HG02884 (cell line): ENCODE data around the gene LIFR.

Source experiments
- ATAC-seq: cut with Tn5 transposase; IDR thresholded peaks from one replicate; pipeline ENCODE4 v1.9.1; 2021; ENCODE audit warnings: mild to moderate bottlenecking, moderate library complexity; ENCODE audit not compliant: unreplicated experiment

The LIFR gene

DNA sequence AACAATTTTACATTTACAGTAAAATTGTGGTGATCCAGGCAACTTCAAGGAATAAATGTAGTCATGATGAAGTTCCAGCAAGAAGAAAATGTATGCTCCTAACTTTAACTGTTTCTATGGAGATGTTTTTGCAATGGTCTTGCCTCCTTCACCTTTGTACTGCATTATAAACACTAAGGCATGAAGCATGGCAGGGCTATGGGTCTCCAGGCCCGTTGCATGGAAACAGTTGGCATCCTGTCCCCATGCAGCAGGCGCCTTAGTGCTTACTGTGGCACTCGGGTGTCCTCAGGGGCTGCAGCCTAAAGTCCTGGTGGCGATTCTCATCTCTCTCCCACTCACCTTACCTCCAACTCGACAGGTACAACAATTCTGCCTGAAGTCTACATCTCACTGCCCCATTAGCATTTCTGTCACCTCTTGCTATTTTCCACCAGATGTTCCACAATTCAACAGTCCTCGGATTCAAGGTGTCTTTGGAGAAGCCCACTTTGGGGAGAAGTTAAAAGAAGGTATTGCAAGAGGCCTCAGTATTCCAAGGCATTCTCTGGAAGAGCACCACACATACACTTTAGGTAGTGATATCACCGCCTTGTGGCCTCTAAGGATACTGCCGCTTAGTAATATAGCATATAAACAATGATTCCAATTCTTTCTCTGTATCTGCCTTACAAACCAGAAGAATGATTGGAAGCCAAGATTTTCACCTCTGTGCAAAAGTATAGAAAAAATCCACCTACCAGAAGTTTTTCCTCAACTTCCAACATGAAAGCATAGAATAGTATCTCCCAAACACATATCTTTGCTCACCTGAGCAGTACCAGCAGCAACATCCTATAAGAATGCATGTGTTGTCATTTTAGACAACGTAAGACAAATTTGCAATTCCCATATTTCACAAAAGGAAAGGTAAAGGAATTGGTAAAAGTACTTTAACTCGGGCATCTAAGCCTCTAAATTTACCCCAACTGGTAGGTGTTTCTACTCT lies 5.1 kb downstream of the LIFR start:
- ATAC-seq, result peak; percentile 72

DNA sequence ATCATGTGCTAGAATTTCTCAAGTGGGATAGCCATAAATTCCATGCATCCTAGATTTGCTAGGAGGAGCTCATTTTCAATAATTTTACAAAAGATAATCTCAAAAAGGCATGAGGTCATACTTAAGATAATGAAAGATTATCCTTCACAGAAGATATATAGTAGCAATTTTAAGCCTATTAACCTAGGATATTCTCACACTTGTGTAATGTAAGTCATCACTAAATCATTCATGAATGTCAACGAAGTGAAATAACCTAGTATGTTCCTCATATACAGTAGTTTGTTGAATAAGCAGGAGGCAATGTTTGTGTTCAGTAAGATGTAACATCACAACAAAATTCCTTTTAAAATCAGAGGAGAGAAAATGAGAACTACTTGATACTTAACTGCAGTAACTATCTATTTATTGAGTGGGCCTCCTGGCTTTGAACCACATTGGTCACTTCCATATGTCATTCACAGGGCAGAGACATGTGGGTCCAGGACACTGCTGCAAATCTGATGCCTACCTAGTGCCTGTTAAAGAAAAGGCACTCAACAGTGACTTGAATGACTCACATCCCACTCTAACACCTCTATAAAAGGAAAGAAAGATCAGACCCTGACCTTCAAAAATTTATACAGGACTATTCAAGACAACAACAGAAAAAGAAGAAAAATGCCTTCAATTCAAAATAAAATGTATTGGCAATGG lies 8.2 kb downstream of the LIFR start:
- no peak for ATAC-seq

DNA sequence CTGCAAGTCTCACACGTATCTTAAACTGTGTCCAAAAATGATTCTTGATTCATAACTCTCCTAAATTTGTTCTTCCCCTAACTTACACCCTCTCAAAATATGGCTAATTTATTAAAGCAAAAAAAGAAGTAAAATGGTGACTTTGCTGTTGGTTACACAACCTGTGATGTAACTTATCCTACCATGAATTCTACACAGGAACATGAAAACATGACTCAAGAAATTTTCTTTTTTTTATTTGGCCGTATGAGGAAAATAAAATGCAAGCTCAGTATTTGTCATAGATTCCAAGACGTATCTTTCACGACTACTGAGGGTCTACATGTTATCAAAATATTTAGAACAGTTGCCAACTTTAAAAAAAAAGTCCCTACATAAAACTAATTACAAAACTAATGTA lies 9.2 kb downstream of the LIFR start:
- no peak for ATAC-seq

DNA sequence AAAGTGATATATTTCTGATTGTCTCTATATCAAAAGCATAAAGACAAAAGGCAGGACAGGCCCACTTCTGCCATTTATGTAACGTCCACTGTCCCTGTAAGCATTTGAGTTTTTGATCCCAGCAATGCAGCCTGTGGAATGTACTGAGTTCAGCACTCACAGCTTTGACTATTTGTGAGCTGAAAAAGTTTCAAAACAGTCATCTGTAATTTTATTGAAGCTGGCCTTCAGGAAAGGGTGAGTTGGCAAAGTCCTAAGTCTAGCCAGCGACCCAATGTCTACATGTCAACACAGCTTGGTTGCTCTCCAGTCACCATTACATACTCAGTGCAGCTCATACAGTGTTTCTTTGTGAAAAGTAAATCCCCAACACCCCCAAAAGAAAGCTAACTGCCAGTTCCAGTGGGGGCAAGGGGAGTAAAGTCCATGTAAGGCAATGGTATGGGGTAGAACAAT lies 9.7 kb downstream of the LIFR start:
- ATAC-seq, result no peak

DNA sequence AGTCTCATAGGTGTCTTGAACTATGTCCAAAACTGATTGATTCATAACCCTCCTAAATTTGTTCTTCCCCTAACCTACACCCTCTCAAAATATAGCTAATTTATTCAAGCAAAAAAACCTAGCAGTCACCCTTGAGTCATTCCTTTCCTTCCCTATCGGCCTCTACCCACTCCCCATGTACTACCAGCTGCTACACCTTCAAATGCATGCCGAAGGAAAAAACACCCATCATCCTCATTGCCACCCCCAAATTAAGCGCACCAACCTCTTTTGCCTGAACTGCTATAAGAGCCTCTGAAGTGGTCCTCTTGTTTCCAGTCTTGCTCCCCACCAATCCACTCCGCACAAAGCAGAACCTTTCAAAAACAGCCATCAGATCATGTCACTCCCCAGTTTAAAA lies 12.6 kb downstream of the LIFR start:
- ATAC-seq, result no peak

DNA sequence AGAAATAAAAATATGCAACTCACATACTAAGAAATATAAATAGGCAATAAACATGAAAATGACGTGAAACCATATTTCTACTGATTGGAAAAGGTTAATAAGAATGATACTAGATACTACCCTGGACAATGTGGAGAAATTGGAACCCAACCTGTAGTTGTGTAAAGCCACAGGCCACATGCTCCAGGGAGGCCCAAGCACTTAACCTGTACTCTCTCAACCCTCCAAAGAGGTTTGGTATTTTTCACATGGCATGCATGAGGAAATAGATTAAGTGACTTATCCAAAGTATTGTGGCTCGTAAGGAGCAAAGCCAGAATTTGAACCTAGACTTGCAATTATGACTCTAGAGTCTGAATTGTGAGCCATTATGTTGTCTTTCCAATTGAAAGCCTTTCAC lies 13.4 kb downstream of the LIFR start:
- ATAC-seq, result no peak

DNA sequence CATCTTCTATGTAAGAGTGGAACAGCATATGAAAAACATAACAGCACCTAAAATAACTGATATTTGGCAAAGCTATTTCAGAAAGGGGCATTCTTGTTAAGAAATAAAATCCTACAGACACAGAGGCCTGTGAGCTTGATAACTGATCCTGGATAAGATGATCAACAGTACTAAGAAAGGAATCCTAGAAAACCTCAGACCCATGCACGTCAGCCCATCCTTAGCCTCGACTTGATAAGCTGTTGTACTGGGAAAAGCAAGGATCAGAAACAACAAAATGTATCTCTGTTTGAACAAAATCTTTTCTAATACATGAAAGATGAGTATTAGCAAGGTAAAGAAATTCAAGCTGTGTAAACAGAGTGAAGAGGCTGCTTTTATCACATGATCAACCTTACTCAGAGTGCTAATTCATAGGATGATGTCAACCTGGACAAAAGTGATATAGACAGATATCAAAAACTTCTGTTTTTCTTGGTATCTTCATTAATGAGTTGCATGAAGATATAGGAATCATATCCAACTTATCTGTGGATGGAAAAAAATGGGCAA lies 15.2 kb downstream of the LIFR start:
- ATAC-seq, result no peak

DNA sequence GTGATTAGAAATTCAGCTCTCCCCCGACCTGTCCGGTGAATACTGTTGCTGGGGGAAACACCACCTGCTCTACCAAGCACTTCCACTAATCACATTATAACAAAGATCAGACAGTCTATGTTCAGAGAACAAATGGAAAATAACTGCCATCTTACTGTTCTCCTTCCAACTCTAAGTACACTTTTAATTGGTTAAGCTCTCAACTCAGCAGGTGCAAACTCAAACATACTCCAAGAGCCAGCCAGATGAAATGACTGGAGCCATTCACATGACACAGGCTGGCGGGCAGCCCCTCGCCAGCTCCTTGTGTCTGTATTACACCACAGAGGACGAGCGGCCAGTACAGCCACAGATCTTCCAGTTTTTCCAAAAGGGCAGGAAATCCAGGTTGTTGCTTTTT lies 16.1 kb downstream of the LIFR start:
- no peak for ATAC-seq

DNA sequence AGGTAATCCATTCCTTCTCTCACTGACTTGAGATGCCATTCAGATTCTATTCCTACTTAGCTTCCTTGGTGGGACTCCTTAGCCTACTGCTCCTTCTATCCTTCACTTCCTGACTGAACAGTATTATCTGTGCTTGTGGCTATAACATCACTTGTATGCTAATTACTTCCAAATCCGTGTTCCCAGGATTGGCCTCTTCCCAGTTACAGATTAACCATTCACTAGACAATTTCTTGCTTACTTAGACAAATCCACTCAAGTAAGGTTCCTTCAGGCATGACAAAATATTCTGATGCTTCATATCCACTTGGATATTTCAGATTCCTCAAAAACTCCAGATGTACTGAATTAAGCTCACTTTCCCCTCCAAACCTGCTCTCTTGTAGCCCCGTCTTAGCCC lies 18.3 kb downstream of the LIFR start:
- ATAC-seq, result no peak

DNA sequence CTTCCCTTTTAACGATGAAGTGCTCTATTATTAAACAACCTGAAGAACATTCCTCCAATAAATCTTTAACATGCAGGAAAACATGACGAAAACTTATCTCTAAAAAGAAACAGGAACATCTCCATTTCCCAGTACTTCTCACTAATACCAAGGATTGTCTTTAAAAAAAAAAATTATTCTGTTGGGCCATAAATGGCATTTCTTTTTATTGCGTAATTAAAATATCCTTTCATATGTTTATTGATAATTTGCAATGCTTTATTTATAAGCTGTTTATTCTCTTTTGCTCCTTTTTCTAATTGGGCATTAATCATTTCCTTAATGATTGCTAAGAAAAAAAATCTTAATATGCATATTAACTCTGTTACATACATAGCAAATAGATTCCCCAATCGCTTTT lies 18.9 kb downstream of the LIFR start:
- ATAC-seq, result no peak

DNA sequence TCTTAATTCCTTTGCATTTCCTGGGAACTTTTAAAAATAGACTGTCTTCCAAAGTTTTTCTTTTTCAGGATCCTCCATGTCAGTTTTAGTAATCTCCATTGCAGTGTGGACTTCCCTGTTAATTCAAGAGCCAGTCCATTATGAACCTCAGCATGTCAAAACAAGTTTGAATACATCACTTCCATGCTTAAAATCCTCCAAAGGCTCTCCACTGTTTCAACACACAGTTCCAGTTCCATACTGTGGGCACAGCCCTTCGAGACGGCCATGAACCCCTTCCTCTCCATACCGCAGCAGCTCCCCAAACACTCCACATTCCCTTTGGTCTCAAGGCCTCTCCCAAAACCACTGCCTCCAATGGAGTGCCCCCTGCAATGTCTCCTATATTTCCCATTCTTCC lies 19.5 kb downstream of the LIFR start:
- ATAC-seq, result no peak

DNA sequence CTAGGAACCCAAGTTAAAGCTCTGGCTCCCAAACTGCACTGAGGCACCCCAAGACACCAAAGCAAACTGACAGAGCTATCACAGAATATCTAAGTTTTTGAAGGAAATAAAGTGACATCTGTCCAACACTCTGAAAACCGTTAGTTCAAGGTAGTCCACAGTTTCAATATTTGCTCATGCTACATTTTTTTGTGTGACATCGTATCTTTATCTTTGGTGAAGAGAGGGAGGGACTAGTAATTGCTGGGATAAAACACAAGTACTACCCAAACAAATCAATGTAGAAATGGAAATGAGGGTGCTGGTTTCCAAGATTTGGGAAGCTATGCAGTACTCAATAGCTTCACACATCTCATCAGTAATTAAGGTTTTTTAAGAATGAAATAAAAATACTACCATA lies 20.6 kb downstream of the LIFR start:
- ATAC-seq, result no peak

DNA sequence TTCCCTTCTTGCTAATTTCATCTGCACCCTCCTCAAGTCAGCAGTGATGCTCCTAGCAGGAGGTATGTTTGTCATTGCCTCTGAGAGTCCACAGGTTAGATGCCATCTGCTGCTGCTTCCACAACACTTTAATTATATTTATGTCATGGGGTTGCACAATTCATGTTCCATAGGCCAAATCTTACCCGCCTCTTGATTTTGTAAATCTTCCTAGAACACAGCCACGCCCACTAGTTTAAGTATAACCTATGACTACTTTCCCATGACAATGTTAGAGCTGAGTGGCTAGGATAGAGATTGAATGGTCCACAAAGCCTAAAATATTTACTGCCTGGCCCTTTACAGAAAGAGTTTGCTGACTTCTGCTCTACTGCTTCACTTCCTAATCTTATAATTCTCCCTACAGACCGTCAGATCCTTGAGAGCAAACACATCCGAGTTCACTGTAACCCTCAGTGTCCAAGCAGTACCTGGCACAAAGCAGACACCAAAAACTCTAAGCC lies 21.1 kb downstream of the LIFR start:
- no peak for ATAC-seq

DNA sequence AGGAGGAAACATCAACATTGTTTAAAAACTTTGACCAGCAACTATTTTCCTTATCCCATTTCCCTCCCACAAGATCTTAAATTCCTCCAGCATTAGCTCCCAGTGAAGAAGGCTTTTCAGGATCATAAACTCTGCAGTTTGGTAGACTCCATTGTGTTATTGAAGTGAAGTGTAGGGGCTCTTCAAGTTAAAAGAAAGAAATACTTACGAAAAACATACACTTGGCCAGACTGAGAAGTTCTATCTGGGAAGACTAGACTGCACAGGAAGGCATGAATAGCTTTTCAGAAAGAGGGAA lies 22.3 kb downstream of the LIFR start:
- ATAC-seq, result no peak

DNA sequence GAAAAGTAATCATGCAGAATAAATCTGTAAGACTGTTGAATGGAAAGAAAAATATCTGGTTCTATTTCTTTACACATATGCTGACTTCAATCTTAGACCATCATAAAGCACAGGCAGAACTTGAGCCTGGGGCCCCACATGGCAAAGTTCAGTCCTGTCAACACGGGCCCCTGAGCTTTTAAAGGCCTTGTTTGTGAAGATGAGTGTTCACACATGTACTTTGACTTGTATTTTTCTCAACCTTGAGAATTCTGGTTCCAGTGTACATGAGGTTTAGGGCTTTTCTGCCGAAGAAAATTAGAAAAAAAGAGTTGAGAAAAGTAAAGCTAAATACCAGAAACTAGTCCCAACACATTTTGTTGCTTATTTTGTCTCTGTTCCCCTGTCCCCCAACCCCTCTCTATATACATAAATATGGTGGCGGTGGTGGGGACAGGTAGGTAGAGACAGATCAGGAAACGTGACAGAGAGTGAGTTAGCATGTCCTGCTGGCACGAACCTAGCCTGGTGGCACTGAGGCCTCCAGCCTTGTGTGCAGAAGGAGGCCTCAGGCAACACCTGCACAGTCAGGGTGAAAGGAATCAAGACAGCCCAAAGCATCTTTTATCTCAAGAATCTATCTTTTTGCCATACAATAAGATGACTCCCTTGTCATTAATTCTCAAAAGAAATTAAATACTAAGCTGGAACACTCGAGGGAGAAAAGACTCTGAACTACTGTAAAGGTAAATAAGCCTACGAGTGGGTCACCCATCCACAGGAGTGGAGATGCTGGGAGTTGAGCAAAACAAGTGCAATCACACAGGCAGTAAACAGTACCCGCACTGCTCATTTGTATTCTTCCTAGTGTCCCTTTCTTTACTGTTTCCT lies 22.9 kb downstream of the LIFR start:
- no peak for ATAC-seq

DNA sequence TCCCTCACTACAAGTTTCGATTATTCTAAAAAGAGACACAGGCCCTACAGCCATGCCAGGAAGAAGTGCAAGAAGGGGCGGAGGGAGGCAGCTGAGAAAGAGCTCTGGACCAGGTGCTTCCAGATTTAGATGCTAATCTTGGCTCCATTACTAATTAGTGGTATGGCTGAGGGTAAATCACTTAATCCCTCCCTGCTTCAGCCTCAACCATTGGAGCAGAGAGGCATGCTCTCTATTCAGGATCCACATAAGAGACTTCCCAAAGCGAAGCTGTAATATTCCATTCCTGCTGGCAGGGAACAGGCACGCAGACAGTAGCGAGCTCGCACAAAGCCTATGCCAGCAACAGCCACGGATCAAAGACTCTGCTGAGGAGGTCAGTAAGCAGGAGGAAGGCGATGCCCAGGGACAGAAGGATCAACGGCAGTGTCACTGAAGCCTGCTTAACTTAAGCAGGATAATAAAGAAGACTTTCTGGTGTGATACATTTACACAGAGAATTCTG lies 24.2 kb downstream of the LIFR start:
- no peak for ATAC-seq

DNA sequence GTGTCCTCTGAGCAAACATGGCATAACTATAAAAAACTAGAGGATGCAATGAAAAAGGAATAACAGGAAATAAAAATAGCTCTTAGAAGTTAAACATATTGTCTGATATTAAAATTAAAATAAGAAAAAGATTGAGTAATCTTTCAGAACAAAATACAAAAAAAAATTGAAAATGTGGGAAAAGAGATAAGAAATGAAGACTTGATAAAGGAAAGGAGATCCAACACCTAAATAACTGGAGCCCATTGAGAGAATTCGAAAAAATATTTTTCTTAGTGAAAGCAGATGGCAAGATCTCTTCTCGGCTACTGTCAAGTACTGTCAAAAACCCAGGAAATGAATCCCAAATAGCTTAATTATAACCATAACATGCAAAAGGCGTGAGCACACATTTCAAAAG lies 24.9 kb downstream of the LIFR start:
- ATAC-seq, result no peak

DNA sequence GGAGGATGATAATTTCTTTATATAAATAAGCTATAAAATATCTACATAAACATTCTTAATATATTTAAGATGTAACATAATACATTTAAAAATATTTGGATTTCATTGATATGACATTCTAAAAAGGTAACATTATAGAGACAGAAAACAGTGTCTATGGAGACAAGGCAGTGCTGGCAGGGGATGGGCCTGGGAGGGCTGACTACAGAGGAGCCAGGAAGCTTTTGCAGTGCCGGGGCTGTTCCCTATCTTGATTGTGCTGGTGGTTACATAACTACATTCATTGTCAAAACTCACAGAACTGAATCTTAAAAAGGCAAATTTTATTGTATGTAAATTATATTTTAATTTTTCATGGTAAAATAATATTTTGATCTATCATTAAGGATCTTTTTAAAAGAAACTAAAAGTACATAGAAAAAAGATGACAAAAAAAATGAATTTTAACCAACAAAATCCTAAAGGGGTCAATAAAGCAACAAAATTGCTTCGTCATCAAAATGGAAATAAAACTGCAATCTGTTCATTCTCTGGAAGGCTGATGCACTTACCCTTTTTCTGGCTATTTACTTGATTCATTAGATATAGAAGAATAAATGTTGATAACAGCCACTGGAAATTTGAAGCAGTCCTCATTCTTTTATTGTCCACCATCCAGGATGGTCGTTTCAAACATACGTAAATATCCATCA lies 26.3 kb downstream of the LIFR start:
- ATAC-seq, result no peak

DNA sequence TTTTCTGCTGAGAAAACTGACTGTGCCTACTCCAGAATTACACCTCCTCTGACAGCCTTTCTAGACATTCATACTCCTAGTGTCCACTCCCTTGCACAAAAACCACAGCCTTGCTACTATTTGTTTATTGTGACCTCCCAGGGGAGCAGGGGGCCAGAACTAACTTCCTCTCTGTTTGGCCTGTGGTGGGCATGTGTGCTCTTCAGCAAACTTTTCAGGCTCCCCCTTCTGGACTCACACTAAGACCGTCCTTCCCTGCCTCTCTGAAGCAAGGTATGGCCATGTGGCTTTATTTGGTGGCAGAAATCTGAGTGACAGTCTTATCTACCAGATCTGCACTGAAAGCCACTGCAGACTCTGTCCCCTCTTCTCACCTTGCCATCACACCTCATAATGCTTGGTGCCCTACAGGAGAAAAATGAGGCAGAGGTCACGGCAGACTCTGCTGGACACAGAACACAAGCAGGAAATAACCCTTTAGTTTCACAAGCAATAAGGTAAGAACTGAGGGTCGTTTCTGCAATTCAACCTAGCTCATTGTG lies 28.2 kb downstream of the LIFR start:
- no peak for ATAC-seq

DNA sequence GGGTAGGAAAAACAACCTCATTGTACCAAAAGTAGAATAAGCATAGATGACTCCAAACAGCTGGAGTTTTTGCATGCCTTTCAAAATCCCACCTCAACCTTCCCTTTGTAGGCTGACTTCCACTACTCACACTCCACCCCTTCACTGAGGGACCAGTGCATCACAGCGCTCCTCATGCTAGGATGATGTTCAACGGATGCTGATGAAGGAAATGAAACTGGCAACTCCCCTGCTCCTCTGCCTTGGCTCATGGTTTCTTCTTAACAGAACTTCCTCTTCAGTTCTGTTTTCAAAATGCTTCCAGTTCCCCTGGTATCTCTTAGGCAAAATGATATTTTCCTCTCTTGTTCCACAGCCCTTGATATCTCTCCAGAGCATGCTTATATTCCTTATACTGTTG lies 29.0 kb downstream of the LIFR start:
- no peak for ATAC-seq
